ENCODE data around the gene BCL2.

The BCL2 gene

DNA sequence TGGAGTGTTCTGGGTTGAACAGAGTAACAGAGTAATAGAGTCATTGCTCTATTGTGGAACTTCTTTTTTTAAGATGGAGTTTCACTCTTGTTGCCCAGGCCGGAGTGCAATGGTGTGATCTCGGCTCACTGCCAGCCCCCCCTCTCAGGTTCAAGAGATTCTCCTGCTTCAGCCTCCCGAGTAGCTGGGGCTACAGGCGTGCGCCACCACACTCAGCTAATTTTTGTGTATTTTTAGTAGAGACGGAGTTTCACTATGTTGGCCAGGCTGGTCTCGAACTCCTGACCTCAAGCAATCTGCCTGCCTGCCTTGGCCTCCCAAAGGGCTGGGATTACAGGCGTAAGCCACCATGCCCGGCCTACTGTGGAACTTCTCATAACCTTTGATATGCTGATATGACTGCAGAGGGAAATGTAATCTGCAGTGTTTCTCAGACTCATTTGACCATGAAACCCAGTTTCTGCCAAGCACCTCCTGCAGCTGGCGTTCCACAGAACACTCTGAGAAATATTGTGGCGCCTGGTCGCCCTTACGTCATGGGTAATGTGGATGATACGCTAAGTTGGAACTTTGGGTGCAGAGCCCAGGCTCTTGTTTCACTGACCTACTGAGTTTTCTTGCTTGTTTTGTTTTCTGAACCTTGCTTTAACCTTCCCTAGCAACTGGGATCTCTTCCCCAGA lies 213.8 kb downstream of the BCL2 start:
- DNase-seq = no peak

DNA sequence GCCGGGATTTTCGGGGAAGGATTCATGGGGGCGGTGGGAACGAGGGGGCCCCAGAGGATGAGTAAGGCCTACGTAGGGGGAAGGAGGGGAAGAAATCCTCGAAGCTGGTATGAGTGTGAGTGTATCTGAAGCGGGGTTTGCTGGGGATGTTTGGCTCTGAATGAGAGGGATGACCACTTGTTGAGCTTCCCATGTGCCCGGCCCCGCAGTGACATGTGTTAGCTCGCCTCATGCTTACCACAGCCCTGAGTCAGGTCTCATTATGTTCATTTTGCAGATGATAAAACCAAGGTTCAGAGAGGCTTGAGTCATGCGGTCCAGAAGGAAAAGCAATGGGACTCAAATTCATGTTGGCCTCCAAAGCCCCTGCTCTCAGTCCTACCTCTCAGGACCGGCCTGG lies 214.7 kb downstream of the BCL2 start:
- DNase-seq = no peak

DNA sequence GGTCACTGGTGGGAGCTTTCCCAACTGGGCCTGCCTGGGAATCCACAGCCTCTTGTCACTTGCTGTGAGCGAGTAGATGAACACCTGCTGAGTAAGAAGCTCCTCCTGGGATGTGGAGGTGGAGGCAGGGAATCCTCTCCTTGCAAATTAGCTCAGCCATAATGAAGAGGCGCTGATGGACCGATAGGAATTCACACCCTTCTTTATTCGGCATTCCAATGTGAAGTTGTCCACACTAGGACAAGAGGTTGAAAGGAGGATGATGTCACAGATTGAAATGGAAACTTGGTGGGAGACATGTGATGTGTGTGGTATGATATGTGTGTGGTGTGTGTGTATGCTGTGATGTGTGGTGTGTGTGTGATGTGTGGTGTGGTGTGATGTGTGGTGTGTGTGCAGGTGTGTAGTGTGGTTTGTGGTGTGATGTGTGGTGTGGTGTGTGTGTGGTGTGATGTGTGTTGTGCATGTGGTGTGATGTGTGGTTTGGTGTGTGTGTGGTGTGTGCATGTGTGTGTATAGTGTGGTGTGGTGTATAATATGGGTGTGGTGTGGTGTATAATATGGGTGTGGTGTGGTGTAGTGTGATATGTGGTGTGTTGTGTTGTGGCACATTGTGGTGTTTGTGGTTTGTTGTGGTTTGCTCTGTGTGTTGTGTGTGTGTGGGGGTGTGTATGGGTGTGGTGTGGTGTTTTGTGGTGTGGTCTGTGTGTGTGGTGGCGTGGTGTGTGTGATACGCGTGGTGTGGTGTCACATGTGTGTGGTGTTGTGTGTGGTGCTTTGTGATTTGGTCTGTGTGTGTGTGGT lies 216.4 kb downstream of the BCL2 start:
- DNase-seq = no peak

- no peak for DNase-seq
Observed at GRCh38 chr18:63100630-63101055, 218.9 kb downstream of the BCL2 start.

DNA sequence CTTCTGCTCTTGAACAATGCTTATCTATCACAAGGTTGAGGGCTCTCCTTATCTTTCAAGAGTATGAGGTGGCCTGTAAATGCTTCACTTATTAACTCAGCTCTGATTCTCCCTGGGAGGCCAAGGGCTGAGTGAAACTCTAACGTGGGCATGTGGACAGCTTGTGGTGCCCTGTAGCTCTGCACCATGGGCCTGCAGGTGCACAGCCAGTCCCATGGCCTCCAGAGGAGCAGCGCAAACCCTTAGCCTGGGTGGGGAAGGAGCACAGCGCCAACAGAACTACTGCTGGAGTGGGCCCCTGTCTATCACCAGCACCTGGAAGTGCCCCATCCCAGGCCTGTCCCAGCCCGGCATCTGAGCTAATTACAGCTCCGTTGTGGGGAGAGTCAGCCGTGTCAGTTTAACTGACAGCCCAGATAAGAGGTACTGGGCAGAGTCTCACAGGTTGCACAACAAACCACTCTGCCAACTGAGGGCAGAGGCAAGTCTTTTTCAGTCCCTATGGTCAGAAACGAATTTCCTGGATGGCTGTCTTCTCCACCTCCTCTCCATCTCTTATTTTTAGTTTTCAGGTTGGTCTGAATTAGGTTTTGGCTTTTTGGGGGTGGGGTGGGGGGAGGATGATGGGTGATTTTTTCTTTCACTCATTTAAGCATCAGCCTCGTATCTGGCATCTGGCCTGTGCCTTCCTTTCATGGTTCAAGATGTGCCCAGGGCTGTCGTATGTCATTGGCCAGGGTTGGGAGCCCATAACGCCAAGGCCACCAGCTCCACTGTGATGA lies 219.5 kb downstream of the BCL2 start:
- DNase-seq = no peak

GRCh38 chr18:63099091-63099840 lies 220.3 kb downstream of the BCL2 start:
- DNase-seq = no peak

DNA sequence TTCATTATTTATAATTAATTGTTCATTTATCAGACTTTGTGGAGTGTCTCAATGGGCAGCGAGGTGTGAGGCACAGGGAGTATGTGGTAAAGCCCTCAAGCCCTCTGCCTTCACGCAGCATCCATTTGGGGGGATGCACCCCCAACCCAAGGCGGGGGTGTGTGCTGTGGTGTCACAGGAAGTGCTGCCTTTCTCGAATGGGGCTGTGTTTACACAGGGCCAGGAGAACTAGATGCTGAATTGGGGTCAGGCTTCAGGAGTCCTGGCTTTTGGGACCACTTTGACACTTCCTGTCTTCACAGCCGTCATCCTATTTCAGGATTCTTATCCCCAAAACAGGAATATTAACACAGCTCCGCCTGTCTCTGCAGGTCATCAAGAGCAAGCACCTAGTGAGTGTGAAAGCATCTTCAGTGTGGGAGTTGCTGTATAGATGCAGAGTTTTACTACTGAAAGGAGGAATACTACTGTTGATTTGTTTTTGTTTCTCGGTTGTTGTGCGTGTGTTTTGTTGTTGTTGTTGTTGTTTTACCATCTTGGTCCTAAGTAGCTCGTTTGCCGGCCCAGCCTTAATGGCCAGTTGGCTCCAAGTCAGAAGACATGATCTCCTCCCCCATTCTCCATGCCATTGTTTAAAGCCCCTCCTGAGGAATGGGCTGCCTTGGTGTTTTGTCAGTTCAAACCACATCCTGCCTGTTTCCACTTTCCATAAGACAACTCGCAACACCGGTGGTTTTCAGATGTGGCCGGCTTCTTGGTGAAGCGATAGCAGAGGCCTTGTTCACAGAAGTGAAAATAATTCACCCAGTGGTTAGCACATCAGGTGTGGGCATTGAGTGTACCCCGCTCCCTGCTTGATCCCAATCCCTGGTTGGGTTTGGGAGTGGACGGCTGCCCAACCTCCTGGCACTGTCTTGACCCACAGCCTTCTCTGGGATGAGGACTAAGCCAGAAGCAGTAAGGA lies 221.3 kb downstream of the BCL2 start:
- DNase-seq = no peak

GRCh38 chr18:63097178-63097577 lies 222.4 kb downstream of the BCL2 start:
- DNase-seq = no peak

DNA sequence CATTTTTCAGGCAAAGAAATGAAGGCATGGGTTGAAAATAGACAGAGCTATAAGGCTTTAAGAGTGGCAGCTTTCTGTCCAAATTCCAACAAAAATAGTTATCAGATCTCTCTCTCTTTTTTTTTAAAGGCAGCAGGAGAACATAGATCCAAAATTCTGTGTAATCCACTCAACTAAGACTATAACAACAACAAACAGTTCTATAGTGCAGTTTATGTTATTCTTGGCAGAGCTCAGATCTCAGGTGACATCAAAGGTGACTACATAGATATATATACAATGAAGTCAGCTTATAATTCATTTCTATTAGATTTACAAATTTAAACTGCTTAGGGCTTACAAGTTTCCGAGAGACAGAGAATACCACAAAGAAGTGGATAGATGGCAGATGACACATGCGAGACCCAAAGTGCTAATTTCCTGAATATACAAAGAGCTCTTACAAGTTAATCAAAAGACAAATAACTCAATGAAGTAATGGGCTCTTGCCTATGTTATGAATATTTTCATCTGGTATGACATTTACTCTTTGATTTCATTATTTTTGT lies 223.2 kb downstream of the BCL2 start:
- DNase-seq = no peak

GRCh38 chr18:63095768-63096167 lies 223.8 kb downstream of the BCL2 start:
- no peak for DNase-seq

DNA sequence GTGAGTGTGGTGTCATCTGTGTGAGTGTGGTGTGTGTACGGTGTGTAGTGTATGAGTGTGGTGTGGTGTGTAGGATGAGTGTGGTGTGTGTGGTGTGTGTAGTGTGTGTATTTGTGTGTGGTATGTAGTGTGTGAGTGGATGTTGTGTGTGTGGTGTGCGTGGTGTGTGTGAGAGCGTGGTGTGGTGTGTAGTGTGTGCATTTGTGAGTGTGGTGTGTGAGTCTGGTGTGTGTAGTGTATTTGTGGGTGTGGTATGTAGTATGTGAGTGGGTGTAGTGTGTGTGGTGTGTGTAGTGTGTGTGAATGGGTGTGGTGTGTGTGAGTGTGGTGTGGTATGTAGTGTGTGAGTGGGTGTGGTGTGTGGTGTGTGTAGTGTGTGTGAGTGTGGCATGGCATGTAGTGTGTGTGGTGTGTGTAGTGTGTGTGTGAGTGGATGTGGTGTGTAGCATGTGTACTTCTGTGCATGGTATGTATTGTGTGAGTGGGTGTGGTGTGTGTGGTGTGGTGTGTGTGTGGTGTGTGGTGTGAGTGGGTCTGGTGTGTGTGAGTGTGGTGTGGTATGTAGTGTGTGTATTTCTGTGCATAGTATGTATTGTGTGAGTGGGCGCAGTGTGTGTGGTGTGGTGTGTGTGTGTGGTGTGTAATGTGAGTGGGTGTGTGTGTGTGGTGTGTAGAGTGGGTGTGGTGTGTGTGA lies 227.8 kb downstream of the BCL2 start:
- no peak for DNase-seq

GRCh38 chr18:63090334-63090733 lies 229.2 kb downstream of the BCL2 start:
- no peak for DNase-seq

DNA sequence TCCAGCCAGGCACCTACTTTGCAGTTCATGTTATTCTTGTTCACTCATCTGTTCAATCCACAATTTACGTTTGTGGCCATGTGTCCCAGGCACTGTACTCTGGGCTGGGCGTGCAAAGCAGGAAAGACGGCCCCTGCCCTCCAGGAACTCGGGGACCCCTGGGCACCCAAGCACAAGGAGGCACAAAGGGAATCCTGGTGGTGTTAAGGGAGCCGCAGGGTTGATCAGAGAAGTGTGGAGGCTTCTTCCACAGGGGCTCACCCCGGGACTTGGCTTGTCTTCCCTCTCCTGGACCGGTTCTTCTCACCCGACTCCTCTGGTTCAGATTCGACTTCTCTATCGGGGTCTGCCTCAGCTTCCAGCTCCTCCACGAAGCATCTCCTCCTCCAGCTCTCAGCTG lies 230.5 kb downstream of the BCL2 start:
- DNase-seq = no peak

- no peak for DNase-seq
Observed at GRCh38 chr18:63088262-63088661, 231.3 kb downstream of the BCL2 start.

DNA sequence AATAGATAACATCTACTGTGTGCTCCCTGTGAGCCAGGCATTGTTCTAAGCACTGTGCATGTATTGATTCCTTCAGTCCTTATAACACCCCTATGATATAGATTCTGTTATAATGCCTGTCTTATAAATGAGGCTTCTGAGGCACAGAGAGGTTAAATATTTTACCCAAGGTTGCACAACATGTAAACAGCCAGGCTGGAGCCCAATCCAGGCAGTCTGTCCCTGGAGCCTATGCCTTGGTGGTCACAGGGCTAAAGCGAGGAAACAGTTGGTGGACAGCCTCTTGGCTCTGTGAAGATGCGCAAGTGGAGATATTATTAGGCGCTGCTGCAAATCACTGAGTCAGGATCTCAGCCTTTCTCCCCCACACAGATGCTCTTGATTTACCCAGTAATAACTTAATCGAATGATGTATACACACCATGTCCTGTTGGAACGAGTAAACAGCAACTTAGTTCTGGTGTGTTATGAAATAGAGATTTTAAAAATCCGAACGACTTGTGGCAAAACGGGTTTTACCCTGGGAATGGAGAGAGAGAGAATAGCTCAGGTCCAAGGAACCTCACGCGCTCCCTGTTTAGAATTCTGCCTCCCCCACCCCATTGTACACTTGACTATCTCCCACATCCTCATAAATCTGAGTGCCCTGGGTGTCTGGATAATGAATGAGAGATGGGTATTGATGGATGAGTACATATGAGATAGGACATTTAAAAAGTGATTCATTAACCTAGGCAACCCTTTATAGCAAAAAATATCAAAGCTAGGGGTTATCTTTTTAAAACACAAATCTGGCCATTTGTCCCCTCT lies 231.9 kb downstream of the BCL2 start:
- DNase-seq = no peak

GRCh38 chr18:63085611-63086010 lies 234.0 kb downstream of the BCL2 start:
- DNase-seq = no peak

DNA sequence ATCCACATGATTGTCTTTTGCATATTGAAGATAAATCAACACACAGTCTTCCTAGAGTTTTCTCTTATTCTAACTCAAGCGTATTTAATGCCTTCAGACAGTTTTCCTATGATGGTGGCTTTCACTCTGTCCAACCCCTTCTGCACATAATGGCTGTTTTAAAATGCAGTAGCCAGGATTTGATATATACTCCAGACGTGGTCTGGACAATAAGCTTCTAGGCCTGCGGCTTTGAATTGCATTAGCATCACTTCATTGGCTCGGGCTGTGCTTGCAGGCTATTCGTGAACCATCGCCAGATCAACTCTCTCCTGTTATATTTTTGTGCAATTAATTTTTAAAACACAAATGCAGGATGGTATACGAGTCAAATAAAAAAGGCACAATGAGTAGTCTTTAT lies 235.3 kb downstream of the BCL2 start:
- DNase-seq = no peak

DNA sequence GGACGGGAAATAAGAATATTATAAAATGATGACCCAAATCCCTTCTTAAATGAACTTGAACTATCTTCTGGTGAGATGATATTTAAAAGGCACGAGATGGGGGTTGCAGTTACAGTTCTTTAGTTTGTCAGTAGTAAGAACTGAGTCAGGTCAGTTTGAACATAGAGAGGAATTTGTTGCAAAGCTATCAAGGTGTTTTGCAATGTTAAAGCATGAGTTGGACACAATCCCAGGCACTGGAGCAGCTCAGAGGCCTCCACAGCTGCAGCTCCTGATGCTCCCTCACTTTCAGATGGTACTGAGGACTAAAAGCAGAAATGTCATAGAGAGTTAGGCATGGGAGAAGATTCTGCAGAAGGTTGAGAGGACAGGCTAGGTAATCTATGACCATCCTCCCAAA lies 236.0 kb downstream of the BCL2 start:
- DNase-seq = no peak

DNA sequence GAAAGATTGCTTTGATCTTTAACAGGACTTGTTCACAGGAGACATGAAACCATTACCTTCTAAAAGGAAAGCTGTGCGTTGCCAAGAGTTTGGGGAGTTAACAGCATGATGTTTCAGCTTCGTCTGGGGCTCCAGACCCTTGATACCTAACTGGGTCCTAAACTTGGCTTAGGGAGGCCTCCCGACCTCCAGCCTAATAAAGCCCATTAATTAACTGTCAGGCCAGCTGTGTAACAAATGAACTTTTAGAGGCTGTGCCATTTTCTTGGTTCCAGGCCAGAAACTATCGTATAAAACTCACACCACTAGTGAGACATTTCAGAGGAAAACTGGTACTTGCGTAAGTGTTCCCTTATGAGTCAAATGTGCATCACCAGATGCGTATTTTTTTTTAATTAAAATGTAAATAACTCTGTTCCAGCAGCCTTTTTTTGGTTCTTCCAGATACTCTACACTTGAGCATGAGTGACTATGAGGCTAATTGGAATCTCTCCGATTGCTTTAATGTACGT lies 236.5 kb downstream of the BCL2 start:
- DNase-seq = no peak
